H1 (cell line): ENCODE data around the gene IGSF9B. TPM values are rescaled to one million over a fixed set of nuclear protein-coding genes. Genes with fewer than 3 reads are reported as not detected.

Experiments
- CTCF ChIA-PET: fragments of 300-600 bp; sonication (Branson Sonifier 250); formaldehyde crosslinking; loops from one replicate; lab custom pipeline; 2021; ENCODE audit not compliant: partially characterized antibody; lab: Charles Lee
- POLR2A ChIA-PET: fragments of 300-600 bp; sonication (Branson Sonifier 250); formaldehyde crosslinking; loops from one replicate; lab custom pipeline; 2021; ENCODE audit warnings: inconsistent platforms; ENCODE audit not compliant: partially characterized antibody; lab: Charles Lee
- DNase-seq, 2 experiments: peaks; one replicate each; pipeline versions ENCODE4 v3.0.0 to v3.0.0-alpha.2; 2010 to 2022; ENCODE audit warnings: low spot score in 2 of 2, low read depth in 1 of 2, mixed read lengths in 1 of 2
- FAIRE-seq: peaks from 2 replicates; lab custom pipeline; 2011; peaks lifted over from hg19 to GRCh38; lab: Jason Lieb, UNC
- H2AFZ ChIP-seq: 2 replicates; pipeline ENCODE4 v1.8.1; 2012; ENCODE audit warnings: low read length, inconsistent platforms
- H2AK5ac ChIP-seq: 2 replicates; pipeline ENCODE4 v1.6.1; 2013; ENCODE audit warnings: low read depth, low read length
- H2BK120ac ChIP-seq: replicated peaks from 2 replicates; pipeline ENCODE3; 2013; ENCODE audit warnings: low read depth, low read length, inconsistent platforms
- H2BK12ac ChIP-seq: 2 replicates; pipeline ENCODE4 v1.6.1; 2013; ENCODE audit warnings: low read depth, low read length
- H2BK15ac ChIP-seq: 2 replicates; pipeline ENCODE4 v1.6.1; 2013; ENCODE audit warnings: low read length
- H2BK20ac ChIP-seq: 2 replicates; pipeline ENCODE4 v1.6.1; 2013; ENCODE audit warnings: low read length
- H2BK5ac ChIP-seq: 2 replicates; pipeline ENCODE4 v1.6.1; 2013; ENCODE audit warnings: low read depth, low read length
- H3K14ac ChIP-seq: 2 replicates; pipeline ENCODE4 v1.6.1; 2013; ENCODE audit warnings: inconsistent platforms; ENCODE audit not compliant: insufficient read length
- H3K18ac ChIP-seq: 2 replicates; pipeline ENCODE4 v1.6.1; 2013; ENCODE audit warnings: low read length; ENCODE audit errors: extremely low read depth
- H3K23ac ChIP-seq: 2 replicates; pipeline ENCODE4 v1.6.1; 2013; ENCODE audit warnings: inconsistent platforms; ENCODE audit not compliant: insufficient read length
- H3K23me2 ChIP-seq: 2 replicates; pipeline ENCODE4 v1.6.1; 2013; ENCODE audit warnings: low read depth, low read length
- H3K27ac ChIP-seq: 2 replicates; pipeline ENCODE4 v1.6.1; 2011; ENCODE audit warnings: low read depth, low read length, inconsistent platforms
- H3K27me3 ChIP-seq, 4 experiments: replicated peaks in 1 of 4; 1 replicate in 1 of 4; 2 replicates in 3 of 4; pipeline versions ENCODE4 v1.6.1 to v1.8.1; 2011 to 2013; ENCODE audit warnings: low read length in 3 of 4, mild to moderate bottlenecking in 3 of 4, inconsistent platforms in 2 of 4, mixed read lengths in 2 of 4, moderate library complexity in 1 of 4; ENCODE audit not compliant: control insufficient read depth in 3 of 4, insufficient read depth in 3 of 4; ENCODE audit errors: extremely low read depth in 1 of 4
- H3K36me3 ChIP-seq, 4 experiments: 2 replicates each; pipeline versions ENCODE4 v1.6.1 to v1.8.1; 2011 to 2013; ENCODE audit warnings: mild to moderate bottlenecking in 4 of 4, low read length in 3 of 4, moderate library complexity in 2 of 4, control low read depth in 1 of 4, inconsistent platforms in 1 of 4; ENCODE audit not compliant: insufficient read depth in 4 of 4, control insufficient read depth in 2 of 4
- H3K4ac ChIP-seq: replicated peaks from 2 replicates; pipeline ENCODE3; 2013; ENCODE audit warnings: low read length, low read depth, mixed read lengths, inconsistent platforms; ENCODE audit not compliant: insufficient read length
- H3K4me1 ChIP-seq, 4 experiments: replicated peaks in 1 of 4; 1 replicate in 1 of 4; 2 replicates in 3 of 4; pipeline versions ENCODE4 v1.6.1 to v1.8.1; 2011 to 2013; ENCODE audit warnings: low read length in 3 of 4, inconsistent platforms in 2 of 4, mixed read lengths in 1 of 4; ENCODE audit not compliant: insufficient read depth in 4 of 4, control insufficient read depth in 3 of 4
- H3K4me2 ChIP-seq, 2 experiments: 2 replicates each; pipeline versions ENCODE4 v1.6.1 to v1.8.1; 2011 to 2013; ENCODE audit warnings: low read depth in 2 of 2, low read length in 2 of 2, control low read depth in 1 of 2, inconsistent platforms in 1 of 2, mild to moderate bottlenecking in 1 of 2; ENCODE audit not compliant: insufficient read depth in 1 of 2
- H3K4me3 ChIP-seq, 4 experiments: fragments of 200-600, 300-600 bp in 1 of 4; sonication (generic), shearing (Covaris generic), sonication (Bioruptor Twin) in 1 of 4; 2 replicates each; pipeline versions ENCODE4 v1.5.1 to v1.8.1; 2011 to 2016; ENCODE audit warnings: low read length in 4 of 4, low read depth in 3 of 4, control low read depth in 2 of 4, inconsistent platforms in 2 of 4, mild to moderate bottlenecking in 2 of 4, mixed read lengths in 1 of 4, moderate library complexity in 1 of 4; ENCODE audit not compliant: insufficient read depth in 2 of 4; ENCODE audit errors: extremely low read depth in 1 of 4
- H3K56ac ChIP-seq: replicated peaks from 2 replicates; pipeline ENCODE3; 2013; ENCODE audit warnings: low read depth, mild to moderate bottlenecking, mixed read lengths, low read length, inconsistent platforms; ENCODE audit not compliant: insufficient read length
- H3K79me1 ChIP-seq: 2 replicates; pipeline ENCODE4 v1.6.1; 2013; ENCODE audit warnings: low read depth, low read length, control low read depth
- H3K79me2 ChIP-seq, 2 experiments: 2 replicates each; pipeline versions ENCODE4 v1.6.1 to v1.8.1; 2012 to 2013; ENCODE audit warnings: low read length in 2 of 2, mild to moderate bottlenecking in 2 of 2, inconsistent platforms in 1 of 2; ENCODE audit not compliant: insufficient read depth in 2 of 2, control insufficient read depth in 1 of 2
- H3K9ac ChIP-seq, 4 experiments: replicated peaks in 1 of 4; 1 replicate in 1 of 4; 2 replicates in 3 of 4; pipeline versions ENCODE4 v1.6.1 to v1.8.1; 2011 to 2013; ENCODE audit warnings: low read depth in 3 of 4, low read length in 3 of 4, control low read depth in 2 of 4, mild to moderate bottlenecking in 2 of 4, moderate library complexity in 2 of 4, inconsistent platforms in 1 of 4; ENCODE audit errors: extremely low read depth in 1 of 4
- H3K9me3 ChIP-seq, 2 experiments: 2 replicates each; pipeline versions ENCODE4 v1.6.1 to v1.8.1; 2012 to 2013; ENCODE audit warnings: mild to moderate bottlenecking in 2 of 2, moderate library complexity in 2 of 2, control low read depth in 1 of 2, inconsistent platforms in 1 of 2, low read depth in 1 of 2, low read length in 1 of 2, mixed read lengths in 1 of 2; ENCODE audit not compliant: insufficient read depth in 2 of 2
- H4K20me1 ChIP-seq, 2 experiments: replicated peaks in 1 of 2; 2 replicates each; pipeline versions ENCODE3 to v1.8.1; 2011 to 2013; ENCODE audit warnings: inconsistent platforms in 2 of 2, low read length in 2 of 2, mild to moderate bottlenecking in 1 of 2; ENCODE audit not compliant: insufficient read depth in 2 of 2, control insufficient read depth in 1 of 2
- H4K5ac ChIP-seq: 2 replicates; pipeline ENCODE4 v1.6.1; 2013; ENCODE audit warnings: low read length, low read depth, mixed read lengths, inconsistent platforms; ENCODE audit not compliant: insufficient read length
- H4K8ac ChIP-seq: 2 replicates; pipeline ENCODE4 v1.8.0; 2013; ENCODE audit warnings: mild to moderate bottlenecking, moderate library complexity, low read length, inconsistent platforms; ENCODE audit not compliant: insufficient read depth; ENCODE audit errors: extremely low read depth
- H4K91ac ChIP-seq: replicated peaks from 2 replicates; pipeline ENCODE3; 2013; ENCODE audit warnings: low read length, mixed read lengths, inconsistent platforms; ENCODE audit not compliant: insufficient read length
- EP300 ChIP-seq, 2 experiments: IDR thresholded peaks; 1 replicate in 1 of 2; 2 replicates in 1 of 2; pipeline ENCODE4 v1.6.1; 2011 to 2012; ENCODE audit warnings: low read depth in 2 of 2, low read length in 2 of 2, mild to moderate bottlenecking in 2 of 2, borderline replicate concordance in 1 of 2, inconsistent platforms in 1 of 2, moderate library complexity in 1 of 2
- GABPA ChIP-seq: IDR thresholded peaks from 2 replicates; pipeline ENCODE4 v1.6.1; 2011; ENCODE audit warnings: mild to moderate bottlenecking, low read length, moderate library complexity, borderline replicate concordance; ENCODE audit not compliant: insufficient read depth
- KDM1A ChIP-seq: fragments of 200-600, 300-600 bp; sonication (generic); IDR thresholded peaks from 2 replicates; pipeline ENCODE4 v1.7.1; 2016; ENCODE audit warnings: mild to moderate bottlenecking, low read length, borderline replicate concordance
- NANOG ChIP-seq: IDR thresholded peaks from 2 replicates; pipeline ENCODE4 v1.6.1; 2011; ENCODE audit warnings: low read length, low read depth, mild to moderate bottlenecking, inconsistent platforms; ENCODE audit not compliant: insufficient read depth, poor library complexity, severe bottlenecking
- SAP30 ChIP-seq: fragments of 300-600 bp; sonication (generic); IDR thresholded peaks from 2 replicates; pipeline ENCODE4 v1.7.1; 2012; ENCODE audit warnings: low read length, moderate library complexity, mild to moderate bottlenecking, inconsistent platforms; ENCODE audit not compliant: insufficient read depth, insufficient replicate concordance
- YY1 ChIP-seq: IDR thresholded peaks from 2 replicates; pipeline ENCODE4 v1.6.1; 2011; ENCODE audit warnings: low read depth, mild to moderate bottlenecking, low read length
- WGBS, 2 experiments: shearing (Covaris generic) in 1 of 2; methylation state at CpG; one replicate each; pipeline versions ENCODE4 v1.1.6 to v1.1.7; 2013 to 2015; ENCODE audit warnings: low lambda C conversion rate in 2 of 2, mixed read lengths in 2 of 2, inconsistent platforms in 1 of 2, low coverage in 1 of 2, missing lambda C conversion rate in 1 of 2; ENCODE audit not compliant: insufficient replicate concordance in 2 of 2, insufficient coverage in 1 of 2, insufficient read length in 1 of 2; ENCODE audit errors: extremely low coverage in 1 of 2, missing lambda C conversion rate in 1 of 2; 5-methylcytosine and 5-hydroxymethylcytosine counted together
- polyA plus RNA-seq, 7 experiments: library from polyadenylated mRNA; depleted of rRNA in 3 of 7; stranded (reverse) in 5 of 7; unstranded in 2 of 7; fragments of >200 nt in 5 of 7; fragments of 200-250 nt in 2 of 7; gene quantifications; 1 replicate in 5 of 7; 2 replicates in 1 of 7; 4 replicates in 1 of 7; pipeline versions ENCODE4 v1.2.1 to v1.2.3, GENCODE V29; 2011 to 2013; ENCODE audit warnings: missing spikeins in 2 of 7, mixed read lengths in 2 of 7
- total RNA-seq: library from RNA; stranded (reverse); fragmentation: NEBNext Ultra II Directional; extraction: Animal tissue kit (Norgen Biotek cat#: 25700); gene quantifications from 2 replicates; pipeline ENCODE4 v1.2.1, GENCODE V29; 2021
- TF ChIP-seq, protein P1 (sequence below): IDR thresholded peaks from 2 replicates; pipeline ENCODE4 v1.6.1; 2012; ENCODE audit warnings: inconsistent platforms
- TF ChIP-seq, protein P2 (sequence below), 3 experiments: IDR thresholded peaks; 1 replicate in 2 of 3; 2 replicates in 1 of 3; pipeline versions ENCODE4 v1.5.1 to v1.6.1; 2011; ENCODE audit warnings: low read length in 3 of 3, mild to moderate bottlenecking in 3 of 3, inconsistent platforms in 2 of 3, low read depth in 1 of 3, moderate library complexity in 1 of 3; ENCODE audit not compliant: insufficient read depth in 1 of 3; ENCODE audit errors: control extremely low read depth in 1 of 3

IGSF9B gene
- total and polyA plus RNA-seq, 2 of the 8 experiments (the other 6 are each of a cell fraction or from before 2014, with no cell fraction given), result 16.5 to 49.2 TPM

DNA sequence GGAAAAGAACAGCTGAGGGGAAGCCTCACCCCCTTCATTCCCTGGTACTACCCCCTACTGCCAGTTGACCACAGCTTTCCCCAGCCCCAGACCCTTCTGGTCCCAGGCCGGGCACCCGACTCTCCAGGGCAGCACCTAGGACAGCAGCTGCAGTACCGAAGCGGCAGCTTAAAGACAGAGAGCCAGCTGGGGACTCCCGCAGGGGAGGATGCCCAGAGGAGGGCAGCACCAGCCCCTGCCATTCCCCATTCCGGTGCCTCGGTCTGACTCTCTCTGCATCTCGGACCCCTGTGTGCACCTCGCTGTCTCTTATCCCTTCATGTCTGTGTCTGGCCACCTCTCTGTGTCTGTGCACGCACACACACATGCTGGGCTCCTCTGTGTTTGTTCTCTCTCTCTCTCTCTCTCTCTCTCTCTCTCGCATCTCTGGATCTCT lies 9.4 kb downstream of the IGSF9B start:
- H3K4me1 ChIP-seq, result peaks cover 16 to 63% (median 54%) of the 10 kb centered on the region in 4 experiments
- no peak overlapping the region; a peak in 2 of 8 replicates for H3K4me3 ChIP-seq
- 0 out of 2 replicates have a peak overlapping the region, but pooled peaks have one; percentile 81 for H3K18ac ChIP-seq
- H3K4ac ChIP-seq, result no peak overlapping the region
- peaks cover 2% of the 10 kb centered on the region; the same call in 1 of the 2 replicates for H3K23me2 ChIP-seq
- DNase-seq, result peak in 1 of 2 experiments; percentile 87
- H3K36me3 ChIP-seq, result peaks cover 0 to 8% (median 1%) of the 10 kb centered on the region in 4 experiments; a peak in 3 of 8 replicates
- H4K91ac ChIP-seq, result no peak overlapping the region
- POLR2A ChIA-PET, result interaction anchor here (0.8 to 3.1 kb wide), 7 partner anchors 9 to 330 kb away, joined by 3 to 16 read pairs (median 4); partner anchors contain the start of gene IGSF9B
- no peak overlapping the region for H4K5ac ChIP-seq
- H2AFZ ChIP-seq, result no peak overlapping the region
- no peak overlapping the region; the same call in 1 of the 2 replicates for H4K8ac ChIP-seq
- 32% methylated on average over 10 of the region's 11 CpGs; no CpG with 5 or more reads in 1 of the 2 experiments for WGBS, 2 experiments
- no peak overlapping the region for H3K27ac ChIP-seq
- H3K79me1 ChIP-seq, result peaks cover 27% of the 10 kb centered on the region
- H3K4me2 ChIP-seq, result peak overlapping the region; percentile 6 to 48; a peak in 3 of 4 replicates
- no peak for FAIRE-seq
- H3K9me3 ChIP-seq, result no peaks in the 10 kb centered on the region
- H4K20me1 ChIP-seq, result peaks cover 23 to 38% of the 10 kb centered on the region in 2 experiments
- peaks cover 0 to 49% of the 10 kb centered on the region in 2 experiments; a peak in 2 of 4 replicates for H3K79me2 ChIP-seq
- H2BK20ac ChIP-seq, result no peak overlapping the region
- H3K14ac ChIP-seq, result no peak overlapping the region
- CTCF ChIA-PET, result interaction anchor here (0.6 to 8.1 kb wide), 30 partner anchors 9 to 193 kb away, joined by 3 to 52 read pairs (median 4); no protein-coding TSS in a partner anchor
- no peaks in the 10 kb centered on the region for H3K27me3 ChIP-seq
- H3K23ac ChIP-seq, result no peak overlapping the region
- no peak overlapping the region for H3K56ac ChIP-seq
- H2BK15ac ChIP-seq, result peak overlapping the region; percentile 40; the same call in 1 of the 2 replicates
- H2BK120ac ChIP-seq, result no peak overlapping the region
- H2BK12ac ChIP-seq, result 0 out of 2 replicates have a peak overlapping the region, but pooled peaks have one; percentile 63
- no peak overlapping the region for H3K9ac ChIP-seq
- H2AK5ac ChIP-seq, result no peak overlapping the region
- peak overlapping the region; percentile 66; the same call in 1 of the 2 replicates for H2BK5ac ChIP-seq
- TF ChIP-seq YY1 (0 out of 2 replicates have a peak, but pooled peaks have one; percentile 28), EP300 (IDR thresholded peaks at IDR 0.05; ENCODE audit: borderline replicate concordance in 1 of 2, low read depth in 2 of 2, low read length in 2 of 2) (no peak), GABPA (peak; percentile 57; the same call in 1 of the 2 replicates), NANOG (no peak), KDM1A (no peak), SAP30 (peak; percentile 99)
- TF ChIP-seq, protein P1, sequence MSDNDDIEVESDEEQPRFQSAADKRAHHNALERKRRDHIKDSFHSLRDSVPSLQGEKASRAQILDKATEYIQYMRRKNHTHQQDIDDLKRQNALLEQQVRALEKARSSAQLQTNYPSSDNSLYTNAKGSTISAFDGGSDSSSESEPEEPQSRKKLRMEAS, result 0 out of 2 replicates have a peak, but pooled peaks have one; percentile 22
- TF ChIP-seq, protein P2, sequence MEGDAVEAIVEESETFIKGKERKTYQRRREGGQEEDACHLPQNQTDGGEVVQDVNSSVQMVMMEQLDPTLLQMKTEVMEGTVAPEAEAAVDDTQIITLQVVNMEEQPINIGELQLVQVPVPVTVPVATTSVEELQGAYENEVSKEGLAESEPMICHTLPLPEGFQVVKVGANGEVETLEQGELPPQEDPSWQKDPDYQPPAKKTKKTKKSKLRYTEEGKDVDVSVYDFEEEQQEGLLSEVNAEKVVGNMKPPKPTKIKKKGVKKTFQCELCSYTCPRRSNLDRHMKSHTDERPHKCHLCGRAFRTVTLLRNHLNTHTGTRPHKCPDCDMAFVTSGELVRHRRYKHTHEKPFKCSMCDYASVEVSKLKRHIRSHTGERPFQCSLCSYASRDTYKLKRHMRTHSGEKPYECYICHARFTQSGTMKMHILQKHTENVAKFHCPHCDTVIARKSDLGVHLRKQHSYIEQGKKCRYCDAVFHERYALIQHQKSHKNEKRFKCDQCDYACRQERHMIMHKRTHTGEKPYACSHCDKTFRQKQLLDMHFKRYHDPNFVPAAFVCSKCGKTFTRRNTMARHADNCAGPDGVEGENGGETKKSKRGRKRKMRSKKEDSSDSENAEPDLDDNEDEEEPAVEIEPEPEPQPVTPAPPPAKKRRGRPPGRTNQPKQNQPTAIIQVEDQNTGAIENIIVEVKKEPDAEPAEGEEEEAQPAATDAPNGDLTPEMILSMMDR (IDR thresholded peaks at IDR 0.05; ENCODE audit: control extremely low read depth in 1 of 3, insufficient read depth in 1 of 3, low read depth in 1 of 3, low read length in 3 of 3), result peak in 2 of 3 experiments; percentile 45 to 54; a peak in 3 of 4 replicates
